Activated CD8-positive, alpha-beta T cell treated with anti-CD3 and anti-CD28 coated beads for 36 hours (primary cell): ENCODE measurements around the gene AP1S1. TPM values are rescaled to one million over a fixed set of nuclear protein-coding genes. Genes with fewer than 3 reads are reported as not detected.
"Not testable (repeated sequence)": the region's sequence is repeated elsewhere in the genome, so short reads cannot be mapped to it uniquely, and the experiment has no call there.

Source experiments
- ATAC-seq: fragments of 200-7000 bp; cut with Tn5 transposase; one replicate; pipeline ENCODE4 v1.10.0; 2021; ENCODE audit warnings: mild to moderate bottlenecking, moderate library complexity
- CTCF ChIA-PET: fragments of 350-600 bp; sonication (Branson Sonifier 250); formaldehyde crosslinking; loops from one replicate; lab custom pipeline; 2021; ENCODE audit warnings: antibody characterized with exemption; lab: Charles Lee
- POLR2A ChIA-PET: fragments of 350-600 bp; sonication (Branson Sonifier 250); formaldehyde crosslinking; loops from one replicate; lab custom pipeline; 2021; ENCODE audit warnings: antibody characterized with exemption; lab: Charles Lee
- DNase-seq: peaks from one replicate; pipeline ENCODE4 v3.0.0-alpha.2; 2020
- H3K27ac Mint-ChIP-seq: one replicate; pipeline ENCODE4 v1.8.0; 2021; ENCODE audit warnings: mild to moderate bottlenecking, mixed read lengths
- H3K27me3 Mint-ChIP-seq: one replicate; pipeline ENCODE4 v1.8.0; 2021; ENCODE audit warnings: mixed read lengths
- H3K36me3 Mint-ChIP-seq: one replicate; pipeline ENCODE4 v1.8.0; 2021; ENCODE audit warnings: low read depth, mixed read lengths
- H3K4me1 Mint-ChIP-seq: one replicate; pipeline ENCODE4 v1.8.0; 2021; ENCODE audit warnings: low read depth, mixed read lengths
- H3K4me3 Mint-ChIP-seq: one replicate; pipeline ENCODE4 v1.8.0; 2021; ENCODE audit warnings: mild to moderate bottlenecking, moderate library complexity, mixed read lengths
- H3K9me3 Mint-ChIP-seq: one replicate; pipeline ENCODE4 v1.8.0; 2021; ENCODE audit warnings: mixed read lengths
- CTCF ChIP-seq: fragments of 200-600 bp; IDR thresholded peaks from one replicate; pipeline ENCODE4 v1.8.0; 2022; ENCODE audit warnings: antibody characterized with exemption, mild to moderate bottlenecking
- intact Hi-C: fragments of 100-400 bp; cut with micrococcal nuclease; formaldehyde crosslinking; loops from one replicate; pipeline ENCODE4 v1.10.0; 2022
- total RNA-seq, 2 experiments: library from RNA; stranded (reverse); gene quantifications; one replicate each; pipeline ENCODE4 v1.2.3, GENCODE V29; 2021

The AP1S1 gene
- total RNA-seq, result 10 to 100 TPM; 35.6 to 39.5 TPM

DNA sequence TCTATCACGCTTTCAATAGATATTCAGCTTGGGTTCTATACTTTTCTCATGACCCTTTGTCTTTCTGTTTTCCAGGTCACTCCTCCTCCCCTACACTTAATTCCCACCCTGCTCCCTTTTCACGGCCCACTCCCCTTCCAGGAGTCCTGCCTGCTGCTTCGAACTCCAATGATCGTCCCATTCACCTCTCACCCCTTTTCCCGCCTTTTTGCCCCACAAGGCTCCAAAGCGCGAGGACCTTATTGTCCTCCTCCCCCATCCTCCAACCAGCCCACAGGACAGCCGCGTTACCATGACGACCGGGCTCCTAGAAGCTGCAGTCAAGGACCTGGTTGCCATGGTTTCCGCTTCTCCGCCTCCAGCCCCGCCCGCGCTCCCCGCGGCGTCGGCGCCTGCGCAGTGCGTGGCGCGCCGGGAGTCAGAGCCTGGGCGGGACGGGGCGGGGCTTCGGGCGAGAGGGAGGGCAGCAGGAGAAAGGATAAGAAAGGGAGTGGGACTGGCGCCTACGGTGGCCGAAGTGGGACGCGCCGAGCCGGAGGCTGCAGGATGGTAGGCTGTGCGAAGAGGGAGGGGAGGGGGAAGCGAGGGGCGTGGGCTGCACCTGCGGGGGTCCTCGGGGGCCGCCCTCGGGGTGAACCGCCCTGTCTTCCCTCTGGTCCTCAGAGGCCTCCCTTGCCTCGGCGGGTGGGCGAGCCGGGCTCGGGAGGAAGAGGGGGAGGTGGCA is at the start of gene AP1S1:
Gene AP1S1 (plus strand): TSS at position 508 of the 724 bp plus-strand sequence. CDS start 39 bp downstream, at position 547.
- DNase-seq, result peak; percentile 96
- Mint-ChIP-seq H3K9me3 (peaks cover 3% of the 10 kb centered on the region), H3K27ac (peak within 1 kb of the TSS; percentile 64), H3K4me3 (peak within 1 kb of the TSS; percentile 80), H3K27me3 (peaks cover 10% of the 10 kb centered on the region), H3K4me1 (peaks cover 10% of the 10 kb centered on the region), H3K36me3 (peaks cover 10% of the 10 kb centered on the region)
- intact Hi-C loops, result no loop called here
- CTCF ChIA-PET, result interaction anchor here (0.7 to 3.0 kb wide), 4 partner anchors 10 to 130 kb away, joined by 3 to 31 read pairs (median 7); partner anchors contain the start of gene VGF
- TF ChIP-seq CTCF, result no peak
- ATAC-seq, result peak; percentile 94
- POLR2A ChIA-PET, result no interaction called here

DNA sequence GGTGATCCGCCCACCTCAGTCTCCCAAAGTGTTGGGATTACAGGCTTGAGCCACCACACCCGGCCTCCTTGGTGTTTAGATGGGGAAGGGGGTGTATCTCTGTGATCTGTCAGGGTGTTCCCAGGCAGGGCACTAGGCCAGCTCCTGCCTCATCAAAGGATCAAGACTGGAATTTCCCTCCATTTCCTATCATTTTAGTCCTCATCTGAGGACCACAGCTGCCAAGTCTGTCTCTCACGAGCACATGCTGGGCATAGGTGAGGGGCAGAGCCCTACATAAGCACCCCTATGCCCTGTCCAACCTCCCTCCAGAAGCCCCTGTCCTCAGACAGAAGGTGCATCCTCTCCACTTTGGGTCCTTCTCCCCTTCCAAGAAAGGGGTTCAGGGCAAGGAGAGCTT is 49.5 kb upstream of the AP1S1 start:
- CTCF ChIA-PET, result interaction anchor here (1.2 to 1.5 kb wide), 2 partner anchors 10 to 39 kb away, joined by 3 to 6 read pairs; no protein-coding TSS in a partner anchor
- Mint-ChIP-seq H3K27ac (no peak overlapping the region), H3K36me3 (no peaks in the 10 kb centered on the region), H3K4me1 (peaks cover 9% of the 10 kb centered on the region), H3K4me3 (no peak overlapping the region), H3K27me3 (peaks cover 26% of the 10 kb centered on the region), H3K9me3 (no peaks in the 10 kb centered on the region)
- POLR2A ChIA-PET, result no interaction called here
- DNase-seq (no peak), ATAC-seq (no peak)
- intact Hi-C loops, result no loop called here
- no peak for TF ChIP-seq CTCF

DNA sequence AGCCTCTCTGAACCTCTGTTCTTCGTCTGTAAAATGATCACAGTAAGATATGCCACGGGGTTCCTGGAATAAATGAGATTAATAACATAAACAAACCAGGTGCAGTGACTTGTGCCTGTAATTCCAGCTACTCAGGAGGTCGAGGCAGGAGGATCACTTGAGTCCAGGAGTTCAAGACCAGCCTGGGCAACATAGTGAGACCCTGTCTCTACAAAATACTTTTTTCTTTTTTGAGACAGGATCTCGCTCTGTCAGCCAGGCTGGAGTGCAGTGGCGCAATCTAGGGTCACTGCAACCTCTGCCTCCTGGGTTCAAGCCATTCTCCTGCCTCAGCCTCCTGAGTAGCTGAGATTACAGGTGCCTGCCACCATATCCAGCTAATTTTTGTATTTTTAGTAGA is 49.0 kb upstream of the AP1S1 start:
- peaks cover 23% of the 10 kb centered on the region for H3K27me3 Mint-ChIP-seq
- not testable (repeated sequence) for H3K9me3 Mint-ChIP-seq, H3K36me3 Mint-ChIP-seq

GRCh38 chr7:101106386-101106785 is 47.9 kb upstream of the AP1S1 start:
- H3K36me3 Mint-ChIP-seq, result no peaks in the 10 kb centered on the region
- no peak overlapping the region for H3K4me3 Mint-ChIP-seq
- H3K9me3 Mint-ChIP-seq, result no peaks in the 10 kb centered on the region
- H3K27me3 Mint-ChIP-seq, result peaks cover 18% of the 10 kb centered on the region
- intact Hi-C loops, result no loop called here
- ChIA-PET POLR2A (no interaction called here), CTCF (no interaction called here)
- H3K27ac Mint-ChIP-seq, result no peak overlapping the region
- no peak for TF ChIP-seq CTCF
- H3K4me1 Mint-ChIP-seq, result peaks cover 3% of the 10 kb centered on the region
- ATAC-seq (no peak), DNase-seq (no peak)

More for the DNA sequence above, 49.0 kb upstream of the AP1S1 start:
- H3K4me3 Mint-ChIP-seq, POLR2A ChIA-PET, H3K27ac Mint-ChIP-seq, ATAC-seq, DNase-seq, intact Hi-C loops, H3K4me1 Mint-ChIP-seq: not testable (repeated sequence)
- CTCF ChIA-PET, result interaction anchor here (1.2 to 1.5 kb wide), 2 partner anchors 10 to 38 kb away, joined by 3 to 6 read pairs; no protein-coding TSS in a partner anchor

DNA sequence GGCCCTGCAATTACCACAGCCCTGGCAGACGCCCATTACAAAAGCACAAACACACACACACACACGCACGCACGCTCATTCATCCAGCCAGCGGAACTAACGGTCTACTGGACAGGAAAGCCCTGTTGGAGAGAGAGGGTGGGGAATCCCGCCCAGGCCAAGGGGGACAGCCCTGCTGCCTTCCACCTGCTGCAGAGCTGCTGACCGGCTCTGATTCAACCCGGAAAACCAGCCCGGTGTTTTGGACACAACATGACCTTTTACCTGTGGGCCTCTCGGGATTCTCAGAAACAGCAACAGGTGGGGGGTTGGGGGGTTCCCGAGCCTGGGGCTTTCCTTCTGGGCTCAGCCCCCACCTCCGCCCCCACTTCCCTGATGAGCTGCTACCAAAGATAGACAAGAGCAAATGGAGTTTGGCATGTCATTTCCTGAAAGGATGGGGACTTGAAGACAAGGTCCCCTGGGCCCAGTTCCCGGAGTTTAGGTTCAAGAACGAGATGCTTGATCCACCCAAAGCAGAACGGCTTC is 45.9 kb upstream of the AP1S1 start:
- POLR2A ChIA-PET, result interaction anchor here (0.6 kb wide), 1 partner anchor 22 kb away, joined by 3 read pairs; no protein-coding TSS in a partner anchor
- no peaks in the 10 kb centered on the region for H3K9me3 Mint-ChIP-seq
- TF ChIP-seq CTCF, result no peak
- peaks cover 3% of the 10 kb centered on the region for H3K4me1 Mint-ChIP-seq
- no peak overlapping the region for H3K27ac Mint-ChIP-seq
- intact Hi-C loops, result no loop called here
- CTCF ChIA-PET, result interaction anchor here (0.9 to 1.0 kb wide), 2 partner anchors 15 to 36 kb away, joined by 3 read pairs; no protein-coding TSS in a partner anchor
- no peak overlapping the region for H3K4me3 Mint-ChIP-seq
- H3K27me3 Mint-ChIP-seq, result peaks cover 11% of the 10 kb centered on the region
- DNase-seq (no peak), ATAC-seq (no peak)
- no peaks in the 10 kb centered on the region for H3K36me3 Mint-ChIP-seq
